ENCODE measurements around the gene TNFAIP8L3.

The TNFAIP8L3 gene

DNA sequence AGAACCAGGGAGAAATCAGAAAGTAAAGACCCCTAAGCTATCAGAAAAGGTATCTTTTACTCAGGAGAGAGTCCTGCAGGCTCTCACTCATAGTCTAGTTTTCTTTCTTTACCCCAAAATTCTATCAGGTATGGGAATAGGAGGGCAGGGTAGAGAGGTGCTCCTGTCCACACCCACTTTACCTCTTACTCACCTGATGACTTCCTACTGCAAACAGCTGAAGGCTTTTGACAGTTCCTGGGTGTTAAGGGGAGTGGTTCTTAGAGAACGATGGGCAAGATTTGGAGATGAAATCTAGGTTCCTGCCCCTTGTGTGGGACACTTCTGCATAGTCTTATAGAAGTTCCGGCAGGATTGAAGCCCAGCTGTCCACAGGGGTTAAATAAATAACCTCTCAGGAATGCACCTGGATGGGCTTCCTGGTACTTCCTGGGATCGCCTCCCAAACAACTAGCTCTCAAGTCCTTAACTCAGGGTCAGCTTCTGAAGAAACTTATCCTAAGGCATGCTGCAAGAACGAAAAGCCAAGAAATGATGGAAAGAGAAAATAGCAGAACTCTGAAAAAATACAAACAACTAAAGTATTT is 10.8 kb upstream of the TNFAIP8L3 start:
- H3K4me2 ChIP-seq (ENCODE audit: low read depth, low read length, poor library complexity, severe bottlenecking) = no peak overlapping the region
- H3K27ac ChIP-seq (ENCODE audit: low read depth, low read length) = no peak overlapping the region
- no peaks in the 10 kb centered on the region for H3K9me3 ChIP-seq (ENCODE audit: insufficient read depth, low read length)
- H4K20me1 ChIP-seq (ENCODE audit: low read depth, low read length) = no peaks in the 10 kb centered on the region
- no peak for TF ChIP-seq EZH2phosphoT487 (conservative IDR thresholded peaks at IDR 0.05; ENCODE audit: low read length)
- TF ChIP-seq, protein P1, sequence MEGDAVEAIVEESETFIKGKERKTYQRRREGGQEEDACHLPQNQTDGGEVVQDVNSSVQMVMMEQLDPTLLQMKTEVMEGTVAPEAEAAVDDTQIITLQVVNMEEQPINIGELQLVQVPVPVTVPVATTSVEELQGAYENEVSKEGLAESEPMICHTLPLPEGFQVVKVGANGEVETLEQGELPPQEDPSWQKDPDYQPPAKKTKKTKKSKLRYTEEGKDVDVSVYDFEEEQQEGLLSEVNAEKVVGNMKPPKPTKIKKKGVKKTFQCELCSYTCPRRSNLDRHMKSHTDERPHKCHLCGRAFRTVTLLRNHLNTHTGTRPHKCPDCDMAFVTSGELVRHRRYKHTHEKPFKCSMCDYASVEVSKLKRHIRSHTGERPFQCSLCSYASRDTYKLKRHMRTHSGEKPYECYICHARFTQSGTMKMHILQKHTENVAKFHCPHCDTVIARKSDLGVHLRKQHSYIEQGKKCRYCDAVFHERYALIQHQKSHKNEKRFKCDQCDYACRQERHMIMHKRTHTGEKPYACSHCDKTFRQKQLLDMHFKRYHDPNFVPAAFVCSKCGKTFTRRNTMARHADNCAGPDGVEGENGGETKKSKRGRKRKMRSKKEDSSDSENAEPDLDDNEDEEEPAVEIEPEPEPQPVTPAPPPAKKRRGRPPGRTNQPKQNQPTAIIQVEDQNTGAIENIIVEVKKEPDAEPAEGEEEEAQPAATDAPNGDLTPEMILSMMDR (IDR thresholded peaks at IDR 0.05; ENCODE audit: insufficient read depth, low read length, poor library complexity, severe bottlenecking) = no peak
- H3K79me2 ChIP-seq (ENCODE audit: insufficient read depth, low read length) = no peaks in the 10 kb centered on the region
- H3K27me3 ChIP-seq (ENCODE audit: low read length) = no peaks in the 10 kb centered on the region
- no peak overlapping the region for H2AFZ ChIP-seq (ENCODE audit: low read depth, low read length, severe bottlenecking)
- H3K9me2 ChIP-seq (replicated peaks; ENCODE audit: insufficient read depth, low read length) = no peaks in the 10 kb centered on the region
- no peaks in the 10 kb centered on the region for H3K36me3 ChIP-seq (ENCODE audit: low read length)
- H3F3A ChIP-seq (ENCODE audit: insufficient read depth) = no peaks in the 10 kb centered on the region
- H3K9ac ChIP-seq (ENCODE audit: low read length) = no peak overlapping the region
- H3K4me3 ChIP-seq (ENCODE audit: insufficient read depth, low read length, poor library complexity, severe bottlenecking) = no peak overlapping the region

DNA sequence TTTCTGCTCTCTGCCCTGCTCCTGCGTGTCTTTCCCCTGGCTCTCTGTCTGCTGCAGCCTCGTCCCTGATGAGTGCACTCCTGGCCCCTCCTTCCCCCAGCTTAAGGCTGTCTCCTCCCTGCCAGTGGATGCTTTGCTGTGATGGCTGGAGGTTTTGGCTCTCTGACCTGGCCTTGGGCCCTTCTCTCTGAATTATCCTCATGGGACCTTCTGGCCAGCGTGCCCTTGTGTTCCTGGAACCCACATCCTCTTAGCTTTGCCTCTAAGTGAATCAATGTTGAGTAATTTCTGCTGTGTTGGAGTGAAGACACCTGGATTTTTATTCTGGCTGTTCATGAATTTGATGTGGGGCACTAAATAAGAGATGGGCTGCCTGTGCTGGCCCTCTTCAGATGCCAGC is 9.8 kb upstream of the TNFAIP8L3 start:
- Histone ChIP-seq H3K36me3 (ENCODE audit: low read length) (no peaks in the 10 kb centered on the region), H3K4me2 (ENCODE audit: low read depth, low read length, poor library complexity, severe bottlenecking) (no peak overlapping the region), H3K9ac (ENCODE audit: low read length) (no peak overlapping the region), H3K9me3 (ENCODE audit: insufficient read depth, low read length) (no peaks in the 10 kb centered on the region), H3K27ac (ENCODE audit: low read depth, low read length) (no peak overlapping the region), H2AFZ (ENCODE audit: low read depth, low read length, severe bottlenecking) (no peak overlapping the region), H3K4me3 (ENCODE audit: insufficient read depth, low read length, poor library complexity, severe bottlenecking) (no peak overlapping the region), H3F3A (ENCODE audit: insufficient read depth) (no peaks in the 10 kb centered on the region), H4K20me1 (ENCODE audit: low read depth, low read length) (no peaks in the 10 kb centered on the region), H3K9me2 (replicated peaks; ENCODE audit: insufficient read depth, low read length) (no peaks in the 10 kb centered on the region), H3K27me3 (ENCODE audit: low read length) (no peaks in the 10 kb centered on the region), H3K79me2 (ENCODE audit: insufficient read depth, low read length) (no peaks in the 10 kb centered on the region)
- TF ChIP-seq EZH2phosphoT487 (conservative IDR thresholded peaks at IDR 0.05; ENCODE audit: low read length) = no peak

DNA sequence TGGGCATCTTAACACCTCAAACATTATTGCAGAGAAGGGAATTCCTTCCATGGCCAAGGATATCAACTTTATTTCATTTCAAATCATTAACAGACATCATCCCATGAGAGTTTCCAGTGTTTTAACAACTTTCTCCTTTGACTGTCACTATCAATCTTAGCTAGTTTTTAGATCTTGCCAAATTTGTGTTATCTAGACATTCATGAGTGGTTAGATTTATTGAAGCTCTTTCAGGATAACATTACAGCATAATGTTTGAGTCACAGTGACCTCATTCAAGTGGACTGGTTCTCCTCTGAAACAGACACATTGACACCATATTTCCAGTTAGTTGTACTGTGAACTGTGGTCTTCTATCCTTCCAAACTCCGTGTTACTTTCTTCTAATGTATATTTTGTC is 8.6 kb upstream of the TNFAIP8L3 start:
- no peak overlapping the region for H3K4me3 ChIP-seq (ENCODE audit: insufficient read depth, low read length, poor library complexity, severe bottlenecking)
- H3K27ac ChIP-seq (ENCODE audit: low read depth, low read length) = no peak overlapping the region
- H3K4me2 ChIP-seq (ENCODE audit: low read depth, low read length, poor library complexity, severe bottlenecking) = no peak overlapping the region
- no peak overlapping the region for H3K9ac ChIP-seq (ENCODE audit: low read length)
- TF ChIP-seq, protein P1 (IDR thresholded peaks at IDR 0.05; ENCODE audit: insufficient read depth, low read length, poor library complexity, severe bottlenecking) = no peak
- no peak for TF ChIP-seq EZH2phosphoT487 (conservative IDR thresholded peaks at IDR 0.05; ENCODE audit: low read length)
- H4K20me1 ChIP-seq (ENCODE audit: low read depth, low read length) = no peaks in the 10 kb centered on the region
- H2AFZ ChIP-seq (ENCODE audit: low read depth, low read length, severe bottlenecking) = no peak overlapping the region
- H3K27me3 ChIP-seq (ENCODE audit: low read length) = no peaks in the 10 kb centered on the region
- no peaks in the 10 kb centered on the region for H3K9me3 ChIP-seq (ENCODE audit: insufficient read depth, low read length)
- H3K79me2 ChIP-seq (ENCODE audit: insufficient read depth, low read length) = no peaks in the 10 kb centered on the region
- no peaks in the 10 kb centered on the region for H3K9me2 ChIP-seq (replicated peaks; ENCODE audit: insufficient read depth, low read length)
- no peaks in the 10 kb centered on the region for H3K36me3 ChIP-seq (ENCODE audit: low read length)
- no peaks in the 10 kb centered on the region for H3F3A ChIP-seq (ENCODE audit: insufficient read depth)

DNA sequence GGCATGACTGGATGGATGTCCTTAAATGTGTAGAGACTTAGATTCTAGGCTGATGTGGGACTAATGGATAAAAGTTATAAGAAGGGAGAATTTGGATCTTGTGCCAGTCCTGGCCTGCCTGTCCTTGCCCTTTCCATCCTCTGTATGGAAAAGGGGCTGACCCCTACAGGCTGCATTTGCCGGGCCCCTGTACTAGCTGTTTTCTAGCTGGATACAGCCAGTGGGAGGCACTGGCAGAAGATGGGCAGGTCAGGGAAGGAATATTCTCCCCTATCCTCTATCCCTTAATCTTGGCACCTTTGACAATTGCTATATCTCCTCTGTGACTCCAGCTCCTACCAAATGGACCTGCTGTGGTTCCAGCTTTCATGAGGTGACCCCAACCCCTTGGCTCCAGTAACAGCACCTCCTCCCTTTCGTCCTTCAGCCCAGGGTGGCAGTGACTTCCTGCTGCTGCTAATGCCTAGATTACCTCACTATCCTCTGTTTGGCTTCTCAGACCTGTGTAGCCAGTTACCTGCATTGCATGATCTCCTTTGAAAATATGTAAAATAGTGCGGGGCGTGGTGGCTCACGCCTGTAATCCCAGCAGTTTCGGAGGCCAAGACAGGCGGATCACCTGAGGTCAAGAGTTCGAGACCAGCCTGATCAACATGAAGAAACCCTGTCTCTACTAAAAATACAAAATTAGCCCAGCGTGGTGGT is 6.2 kb upstream of the TNFAIP8L3 start:
- Histone ChIP-seq H3K4me2 (ENCODE audit: low read depth, low read length, poor library complexity, severe bottlenecking) (no peak overlapping the region), H3K79me2 (ENCODE audit: insufficient read depth, low read length) (no peaks in the 10 kb centered on the region), H3K9me3 (ENCODE audit: insufficient read depth, low read length) (no peaks in the 10 kb centered on the region), H3K4me3 (ENCODE audit: insufficient read depth, low read length, poor library complexity, severe bottlenecking) (no peak overlapping the region), H3K9ac (ENCODE audit: low read length) (no peak overlapping the region), H4K20me1 (ENCODE audit: low read depth, low read length) (no peaks in the 10 kb centered on the region), H3K27ac (ENCODE audit: low read depth, low read length) (no peak overlapping the region), H3K36me3 (ENCODE audit: low read length) (no peaks in the 10 kb centered on the region), H3K9me2 (replicated peaks; ENCODE audit: insufficient read depth, low read length) (no peaks in the 10 kb centered on the region), H3F3A (ENCODE audit: insufficient read depth) (no peaks in the 10 kb centered on the region), H3K27me3 (ENCODE audit: low read length) (no peaks in the 10 kb centered on the region), H2AFZ (ENCODE audit: low read depth, low read length, severe bottlenecking) (no peak overlapping the region)
- TF ChIP-seq, protein P1 (IDR thresholded peaks at IDR 0.05; ENCODE audit: insufficient read depth, low read length, poor library complexity, severe bottlenecking) = no peak
- no peak for TF ChIP-seq EZH2phosphoT487 (conservative IDR thresholded peaks at IDR 0.05; ENCODE audit: low read length)

Measured in SU-DHL-6 (cell line).